SK-N-SH treated with all-trans-retinoic acid at 6 μM for 48 hours (cell line): ENCODE data around the gene PACSIN2.

ENCODE experiments used
- ATAC-seq: fragments of 200-7000 bp; cut with Tn5 transposase; 3 replicates; pipeline ENCODE4 v1.9.1; 2020; ENCODE audit warnings: mild to moderate bottlenecking, moderate library complexity
- ARNTL ChIP-seq: fragments of 450-650 bp; formaldehyde crosslinking; IDR thresholded peaks from 2 replicates; pipeline ENCODE4 v1.5.0; 2020; ENCODE audit warnings: low read depth, mild to moderate bottlenecking, moderate library complexity, borderline replicate concordance
- BACH2 ChIP-seq: fragments of 250-450 bp; sonication (Bioruptor Pico); IDR thresholded peaks from 2 replicates; pipeline ENCODE4 v1.9.0; 2021; ENCODE audit warnings: mild to moderate bottlenecking, borderline replicate concordance
- CREB5 ChIP-seq: fragments of 250-450 bp; sonication (Bioruptor Pico); IDR thresholded peaks from 2 replicates; pipeline ENCODE4 v1.5.1; 2020; ENCODE audit warnings: low read depth, mild to moderate bottlenecking, moderate library complexity
- CSDC2 ChIP-seq: fragments of 250-450 bp; sonication (Bioruptor Pico); IDR thresholded peaks from 2 replicates; pipeline ENCODE4 v1.5.0; 2020; ENCODE audit warnings: mild to moderate bottlenecking, moderate library complexity
- ESRRG ChIP-seq: fragments of 250-450 bp; sonication (Bioruptor Pico); IDR thresholded peaks from 2 replicates; pipeline ENCODE4 v1.6.1; 2021; ENCODE audit warnings: mild to moderate bottlenecking
- GLIS3 ChIP-seq: fragments of 250-450 bp; sonication (Bioruptor Pico); IDR thresholded peaks from 2 replicates; pipeline ENCODE4 v1.5.0; 2020; ENCODE audit warnings: mild to moderate bottlenecking, moderate library complexity
- OSR1 ChIP-seq: fragments of 250-450 bp; sonication (Bioruptor Pico); IDR thresholded peaks from 2 replicates; pipeline ENCODE4 v1.8.0; 2022; ENCODE audit warnings: moderate library complexity, mild to moderate bottlenecking, inconsistent platforms
- PPARA ChIP-seq: fragments of 250-450 bp; sonication (Bioruptor Pico); IDR thresholded peaks from 2 replicates; pipeline ENCODE4 v1.5.0; 2020; ENCODE audit warnings: mild to moderate bottlenecking, borderline replicate concordance
- RARB ChIP-seq: fragments of 250-450 bp; sonication (Bioruptor Pico); IDR thresholded peaks from 2 replicates; pipeline ENCODE4 v1.8.0; 2021; ENCODE audit warnings: mild to moderate bottlenecking, moderate library complexity
- SNAI2 ChIP-seq: fragments of 250-450 bp; sonication (Bioruptor Pico); IDR thresholded peaks from 2 replicates; pipeline ENCODE4 v1.5.0; 2020; ENCODE audit warnings: mild to moderate bottlenecking, moderate library complexity
- TCF4 ChIP-seq: fragments of 250-450 bp; sonication (Bioruptor Pico); IDR thresholded peaks from 2 replicates; pipeline ENCODE4 v1.8.0; 2021; ENCODE audit warnings: mild to moderate bottlenecking, moderate library complexity, borderline replicate concordance
- TOX ChIP-seq: fragments of 250-450 bp; sonication (Bioruptor Pico); IDR thresholded peaks from 2 replicates; pipeline ENCODE4 v1.8.0; 2021; ENCODE audit warnings: mild to moderate bottlenecking, moderate library complexity, borderline replicate concordance
- TSHZ2 ChIP-seq: fragments of 250-450 bp; sonication (Bioruptor Pico); IDR thresholded peaks from 2 replicates; pipeline ENCODE4 v1.5.0; 2020; ENCODE audit warnings: mild to moderate bottlenecking, moderate library complexity
- ZC3H10 ChIP-seq: fragments of 250-450 bp; sonication (Bioruptor Pico); IDR thresholded peaks from 2 replicates; pipeline ENCODE4 v1.5.1; 2021; ENCODE audit warnings: mild to moderate bottlenecking, moderate library complexity
- ZFP30 ChIP-seq: fragments of 450-650 bp; formaldehyde crosslinking; IDR thresholded peaks from 2 replicates; pipeline ENCODE4 v1.5.0; 2022; ENCODE audit warnings: mild to moderate bottlenecking, moderate library complexity
- ZNF565 ChIP-seq: fragments of 450-650 bp; formaldehyde crosslinking; conservative IDR thresholded peaks from 2 replicates; pipeline ENCODE4 v1.5.0; 2020; ENCODE audit warnings: low read depth, mild to moderate bottlenecking, moderate library complexity
- ZNF70 ChIP-seq: fragments of 450-650 bp; formaldehyde crosslinking; IDR thresholded peaks from 2 replicates; pipeline ENCODE4 v1.5.0; 2020; ENCODE audit warnings: mild to moderate bottlenecking, moderate library complexity
- ZNF8 ChIP-seq: fragments of 450-650 bp; formaldehyde crosslinking; IDR thresholded peaks from 2 replicates; pipeline ENCODE4 v1.5.0; 2020; ENCODE audit warnings: mild to moderate bottlenecking, moderate library complexity
- TF ChIP-seq, protein P1 (sequence below): fragments of 250-450 bp; sonication (Bioruptor Pico); IDR thresholded peaks from 2 replicates; pipeline ENCODE4 v1.8.0; 2020; ENCODE audit warnings: mild to moderate bottlenecking, moderate library complexity, borderline replicate concordance
- TF ChIP-seq, protein P2 (sequence below): fragments of 250-450 bp; sonication (Bioruptor Pico); IDR thresholded peaks from 2 replicates; pipeline ENCODE4 v1.5.1; 2021; ENCODE audit warnings: mild to moderate bottlenecking, moderate library complexity

Gene PACSIN2

DNA sequence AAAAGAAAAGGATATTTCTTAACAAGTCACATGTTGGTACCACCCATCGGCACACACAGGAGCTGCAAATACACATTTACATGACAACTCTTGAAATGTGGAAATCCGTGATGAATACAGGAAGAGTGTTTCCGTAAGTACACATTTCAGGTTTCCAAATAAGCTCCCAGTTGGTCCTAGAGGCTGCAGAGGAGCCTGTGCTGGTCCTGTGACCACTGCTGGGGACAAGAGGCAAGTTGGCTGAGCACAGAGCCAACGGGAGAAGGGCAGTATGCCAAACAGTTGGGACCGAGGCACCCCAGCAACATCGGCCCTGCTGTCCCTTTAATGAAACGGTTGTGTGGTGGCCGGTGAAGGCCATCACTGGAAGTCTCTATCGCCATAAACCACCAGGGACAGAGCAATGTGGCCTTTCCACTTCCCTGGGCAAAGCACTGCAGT, 119.4 kb downstream of the PACSIN2 start:
- TF ChIP-seq SNAI2 (CRISPR knock-in tag) (no peak), ZNF70 (CRISPR knock-in tag) (no peak), ARNTL (CRISPR knock-in tag) (no peak), RARB (no peak), TOX (CRISPR knock-in tag) (no peak), ZNF8 (CRISPR knock-in tag) (no peak), ESRRG (no peak), ZNF565 (CRISPR knock-in tag) (no peak)
- TF ChIP-seq, protein P1, sequence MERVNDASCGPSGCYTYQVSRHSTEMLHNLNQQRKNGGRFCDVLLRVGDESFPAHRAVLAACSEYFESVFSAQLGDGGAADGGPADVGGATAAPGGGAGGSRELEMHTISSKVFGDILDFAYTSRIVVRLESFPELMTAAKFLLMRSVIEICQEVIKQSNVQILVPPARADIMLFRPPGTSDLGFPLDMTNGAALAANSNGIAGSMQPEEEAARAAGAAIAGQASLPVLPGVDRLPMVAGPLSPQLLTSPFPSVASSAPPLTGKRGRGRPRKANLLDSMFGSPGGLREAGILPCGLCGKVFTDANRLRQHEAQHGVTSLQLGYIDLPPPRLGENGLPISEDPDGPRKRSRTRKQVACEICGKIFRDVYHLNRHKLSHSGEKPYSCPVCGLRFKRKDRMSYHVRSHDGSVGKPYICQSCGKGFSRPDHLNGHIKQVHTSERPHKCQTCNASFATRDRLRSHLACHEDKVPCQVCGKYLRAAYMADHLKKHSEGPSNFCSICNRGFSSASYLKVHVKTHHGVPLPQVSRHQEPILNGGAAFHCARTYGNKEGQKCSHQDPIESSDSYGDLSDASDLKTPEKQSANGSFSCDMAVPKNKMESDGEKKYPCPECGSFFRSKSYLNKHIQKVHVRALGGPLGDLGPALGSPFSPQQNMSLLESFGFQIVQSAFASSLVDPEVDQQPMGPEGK (CRISPR knock-in tag) = no peak
- TF ChIP-seq, all 23 proteins: peak for 0
- ATAC-seq = no peak

DNA sequence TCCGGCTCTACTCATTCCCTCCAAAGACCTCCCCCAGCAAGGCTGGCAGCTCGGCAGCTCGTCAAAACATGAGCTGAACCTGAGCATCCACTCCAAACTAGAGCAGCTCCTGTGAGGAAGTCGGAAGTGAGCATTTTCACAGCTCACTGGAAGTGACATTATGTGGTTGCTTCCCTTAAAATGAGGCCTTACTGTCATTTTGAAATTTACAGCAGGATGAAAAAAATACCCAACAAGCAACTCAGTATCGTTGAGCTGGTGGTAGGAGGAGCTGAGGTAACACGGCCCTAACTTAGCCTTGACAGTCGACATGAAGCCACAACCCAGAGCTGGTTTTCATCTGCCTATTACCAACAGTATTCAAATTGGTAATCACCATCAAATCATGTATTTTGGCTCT, 119.9 kb downstream of the PACSIN2 start:
- TF ChIP-seq ZNF565 (CRISPR knock-in tag) (no peak), ZFP30 (CRISPR knock-in tag) (no peak)
- TF ChIP-seq, protein P2, sequence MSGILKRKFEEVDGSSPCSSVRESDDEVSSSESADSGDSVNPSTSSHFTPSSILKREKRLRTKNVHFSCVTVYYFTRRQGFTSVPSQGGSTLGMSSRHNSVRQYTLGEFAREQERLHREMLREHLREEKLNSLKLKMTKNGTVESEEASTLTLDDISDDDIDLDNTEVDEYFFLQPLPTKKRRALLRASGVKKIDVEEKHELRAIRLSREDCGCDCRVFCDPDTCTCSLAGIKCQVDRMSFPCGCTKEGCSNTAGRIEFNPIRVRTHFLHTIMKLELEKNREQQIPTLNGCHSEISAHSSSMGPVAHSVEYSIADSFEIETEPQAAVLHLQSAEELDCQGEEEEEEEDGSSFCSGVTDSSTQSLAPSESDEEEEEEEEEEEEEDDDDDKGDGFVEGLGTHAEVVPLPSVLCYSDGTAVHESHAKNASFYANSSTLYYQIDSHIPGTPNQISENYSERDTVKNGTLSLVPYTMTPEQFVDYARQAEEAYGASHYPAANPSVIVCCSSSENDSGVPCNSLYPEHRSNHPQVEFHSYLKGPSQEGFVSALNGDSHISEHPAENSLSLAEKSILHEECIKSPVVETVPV = no peak
- ATAC-seq = no peak

DNA sequence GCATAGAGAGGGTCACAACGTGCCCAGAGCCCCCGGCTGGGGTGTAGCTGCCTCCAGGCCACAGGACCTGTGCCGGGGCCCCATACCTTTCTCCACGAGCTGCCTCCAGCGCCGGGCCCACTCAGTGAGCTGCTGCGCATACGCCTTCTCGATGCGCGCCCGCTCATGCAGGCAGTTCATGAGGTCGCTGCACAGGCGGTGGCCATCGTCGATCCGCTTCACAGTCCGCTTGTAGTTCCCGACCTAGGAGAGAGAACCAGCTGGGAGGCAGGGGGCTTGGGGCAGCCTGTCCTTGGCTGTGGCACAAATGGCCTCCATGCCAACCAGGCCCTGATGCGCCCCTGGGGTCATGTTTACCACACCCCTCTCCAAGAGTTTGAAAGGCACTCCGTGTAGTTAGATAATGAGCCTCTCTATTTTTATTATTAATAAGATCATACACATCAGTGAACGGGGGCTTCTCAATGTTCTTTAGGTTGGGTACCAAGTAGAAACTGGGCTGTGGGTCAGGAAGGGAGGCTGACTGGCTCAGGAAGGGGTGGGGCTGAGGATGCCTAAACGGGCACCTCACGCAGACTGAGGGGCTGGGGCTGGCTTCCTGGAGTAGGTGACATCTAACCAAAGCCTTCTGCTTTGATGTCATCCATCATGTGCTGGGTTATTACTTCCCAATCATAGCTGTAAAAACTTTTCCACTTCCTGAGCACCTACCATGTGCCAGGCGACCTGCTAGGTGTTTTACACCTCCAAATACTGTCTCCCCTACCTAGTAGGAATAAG, 121.4 kb downstream of the PACSIN2 start:
- ATAC-seq = no peak

More for the DNA sequence above, 121.4 kb downstream of the PACSIN2 start:
- TF ChIP-seq ZNF565 (CRISPR knock-in tag) (no peak), CREB5 (CRISPR knock-in tag) (no peak), TOX (CRISPR knock-in tag) (no peak), CSDC2 (CRISPR knock-in tag) (no peak), ZNF70 (CRISPR knock-in tag) (no peak), ESRRG (no peak), TCF4 (CRISPR knock-in tag) (no peak), SNAI2 (CRISPR knock-in tag) (no peak), RARB (no peak), TSHZ2 (CRISPR knock-in tag) (no peak), ZC3H10 (CRISPR knock-in tag) (no peak), GLIS3 (CRISPR knock-in tag) (no peak), OSR1 (CRISPR knock-in tag) (no peak), ZFP30 (CRISPR knock-in tag) (no peak), ZNF8 (CRISPR knock-in tag) (no peak), BACH2 (CRISPR knock-in tag) (no peak), PPARA (CRISPR knock-in tag) (no peak)
- TF ChIP-seq, protein P2 = no peak
- TF ChIP-seq, protein P1 (CRISPR knock-in tag) = no peak
